ENCODE measurements around the gene CRP. TPM values are rescaled to one million over a fixed set of nuclear protein-coding genes. Genes with fewer than 3 reads are reported as not detected.

CRP gene
- total and polyA plus RNA-seq, 9 of the 15 experiments (the other 6 are each of a cell fraction or from before 2014, with no cell fraction given): 0.69 TPM; not detected in 8

DNA sequence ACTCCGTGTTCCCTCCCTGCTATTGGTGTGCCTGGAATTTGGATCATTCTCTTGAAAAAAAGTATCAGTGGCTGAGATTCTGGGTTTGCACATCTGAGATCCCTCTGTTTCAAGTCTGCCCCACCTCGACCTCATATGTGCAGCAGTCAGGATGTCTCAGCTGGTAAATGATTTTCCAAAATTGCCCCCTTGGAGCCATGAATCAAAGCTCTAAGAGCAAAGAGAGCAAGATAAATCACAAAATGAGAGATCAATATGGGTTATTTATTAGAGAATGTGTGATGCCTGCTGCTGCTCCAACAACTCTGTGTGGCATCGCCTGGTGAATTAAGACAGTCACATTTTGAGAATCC is 8.5 kb downstream of the CRP start:
- 0% methylated on average over 3 of the region's 3 CpGs for WGBS (ENCODE audit: insufficient coverage, low coverage, missing lambda C conversion rate)
- POLR2A ChIA-PET: no interaction called here
- TF ChIP-seq RREB1 (CRISPR knock-in tag; IDR thresholded peaks at IDR 0.05) (no peak), HMGXB4 (CRISPR knock-in tag; IDR thresholded peaks at IDR 0.05) (no peak), SIRT6 (IDR thresholded peaks at IDR 0.05; ENCODE audit: low read depth, low read length) (no peak), TSC22D4 (tag; IDR thresholded peaks at IDR 0.05) (no peak), GTF2B (IDR thresholded peaks at IDR 0.05; ENCODE audit: extremely low read depth, insufficient read length) (no peak), ZNF23 (CRISPR knock-in tag; IDR thresholded peaks at IDR 0.05) (no peak), ZNF507 (tag; conservative IDR thresholded peaks at IDR 0.05) (no peak), MYBL2 (IDR thresholded peaks at IDR 0.05; ENCODE audit: low read depth) (no peak), MYBL2 (CRISPR knock-in tag; IDR thresholded peaks at IDR 0.05; ENCODE audit: borderline replicate concordance) (no peak), RBM34 (IDR thresholded peaks at IDR 0.05; ENCODE audit: borderline replicate concordance, insufficient read depth, low read length) (no peak), THRAP3 (IDR thresholded peaks at IDR 0.05; ENCODE audit: borderline replicate concordance) (no peak)
- TF ChIP-seq, protein P1, sequence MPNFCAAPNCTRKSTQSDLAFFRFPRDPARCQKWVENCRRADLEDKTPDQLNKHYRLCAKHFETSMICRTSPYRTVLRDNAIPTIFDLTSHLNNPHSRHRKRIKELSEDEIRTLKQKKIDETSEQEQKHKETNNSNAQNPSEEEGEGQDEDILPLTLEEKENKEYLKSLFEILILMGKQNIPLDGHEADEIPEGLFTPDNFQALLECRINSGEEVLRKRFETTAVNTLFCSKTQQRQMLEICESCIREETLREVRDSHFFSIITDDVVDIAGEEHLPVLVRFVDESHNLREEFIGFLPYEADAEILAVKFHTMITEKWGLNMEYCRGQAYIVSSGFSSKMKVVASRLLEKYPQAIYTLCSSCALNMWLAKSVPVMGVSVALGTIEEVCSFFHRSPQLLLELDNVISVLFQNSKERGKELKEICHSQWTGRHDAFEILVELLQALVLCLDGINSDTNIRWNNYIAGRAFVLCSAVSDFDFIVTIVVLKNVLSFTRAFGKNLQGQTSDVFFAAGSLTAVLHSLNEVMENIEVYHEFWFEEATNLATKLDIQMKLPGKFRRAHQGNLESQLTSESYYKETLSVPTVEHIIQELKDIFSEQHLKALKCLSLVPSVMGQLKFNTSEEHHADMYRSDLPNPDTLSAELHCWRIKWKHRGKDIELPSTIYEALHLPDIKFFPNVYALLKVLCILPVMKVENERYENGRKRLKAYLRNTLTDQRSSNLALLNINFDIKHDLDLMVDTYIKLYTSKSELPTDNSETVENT (CRISPR knock-in tag; IDR thresholded peaks at IDR 0.05): no peak

More for the DNA sequence above, 8.5 kb downstream of the CRP start:
- CTCF ChIA-PET (ENCODE audit: low intra/inter-chr PET ratio): no interaction called here
- no peak overlapping the region for H2AFZ ChIP-seq (ENCODE audit: low read depth, low read length)
- H4K20me1 ChIP-seq (replicated peaks; ENCODE audit: control insufficient read depth, insufficient read depth, low read length): no peaks in the 10 kb centered on the region
- no TSS peak for BruUV-seq (replicated peaks)
- DNase-seq (ENCODE audit: extremely low read depth in 1 of 4, low spot score in 3 of 4) (no peak), ATAC-seq (no peak), FAIRE-seq (no peak)
- no peaks in the 10 kb centered on the region for H3K36me3 ChIP-seq (ENCODE audit: control insufficient read depth, insufficient read depth, low read length)
- H3K9ac ChIP-seq (ENCODE audit: insufficient read depth in 1 of 2, low read depth in 2 of 2, low read length in 2 of 2): no peak overlapping the region
- no peak overlapping the region for H3K4me2 ChIP-seq (ENCODE audit: insufficient read depth, low read length)
- no peaks in the 10 kb centered on the region for H3K79me2 ChIP-seq (ENCODE audit: control insufficient read depth, insufficient read depth, low read length)
- H3K27me3 ChIP-seq (ENCODE audit: control insufficient read depth in 2 of 2, insufficient read depth in 2 of 2, low read length in 2 of 2): no peaks in the 10 kb centered on the region
- no peak overlapping the region for H3K4me3 ChIP-seq
- 0 out of 5 replicates have a peak, but pooled peaks cover 0 to 4% of the 10 kb centered on the region in 2 experiments for H3K4me1 ChIP-seq (replicated peaks in 1 of 2; ENCODE audit: control insufficient read depth in 2 of 2, insufficient read depth in 2 of 2, low read length in 2 of 2)
- no peaks in the 10 kb centered on the region for H3K9me1 ChIP-seq (ENCODE audit: control insufficient read depth, insufficient read depth, low read length)
- intact Hi-C loops (cut with micrococcal nuclease): no loop called here
- no peak overlapping the region for H3K27ac ChIP-seq (ENCODE audit: extremely low read depth, low read depth, low read length)
- in situ Hi-C loops (cut with MboI): no loop called here
- no peaks in the 10 kb centered on the region for H3K9me3 ChIP-seq (replicated peaks; ENCODE audit: control insufficient read depth, insufficient read depth, low read depth, low read length)

Data from K562 (cell line).